ENCODE measurements around the gene TPD52L2. TPM values are rescaled to one million over a fixed set of nuclear protein-coding genes. Genes with fewer than 3 reads are reported as not detected.

The TPD52L2 gene
- total RNA-seq, 1 experiment from 2014 or later, result 105 TPM

DNA sequence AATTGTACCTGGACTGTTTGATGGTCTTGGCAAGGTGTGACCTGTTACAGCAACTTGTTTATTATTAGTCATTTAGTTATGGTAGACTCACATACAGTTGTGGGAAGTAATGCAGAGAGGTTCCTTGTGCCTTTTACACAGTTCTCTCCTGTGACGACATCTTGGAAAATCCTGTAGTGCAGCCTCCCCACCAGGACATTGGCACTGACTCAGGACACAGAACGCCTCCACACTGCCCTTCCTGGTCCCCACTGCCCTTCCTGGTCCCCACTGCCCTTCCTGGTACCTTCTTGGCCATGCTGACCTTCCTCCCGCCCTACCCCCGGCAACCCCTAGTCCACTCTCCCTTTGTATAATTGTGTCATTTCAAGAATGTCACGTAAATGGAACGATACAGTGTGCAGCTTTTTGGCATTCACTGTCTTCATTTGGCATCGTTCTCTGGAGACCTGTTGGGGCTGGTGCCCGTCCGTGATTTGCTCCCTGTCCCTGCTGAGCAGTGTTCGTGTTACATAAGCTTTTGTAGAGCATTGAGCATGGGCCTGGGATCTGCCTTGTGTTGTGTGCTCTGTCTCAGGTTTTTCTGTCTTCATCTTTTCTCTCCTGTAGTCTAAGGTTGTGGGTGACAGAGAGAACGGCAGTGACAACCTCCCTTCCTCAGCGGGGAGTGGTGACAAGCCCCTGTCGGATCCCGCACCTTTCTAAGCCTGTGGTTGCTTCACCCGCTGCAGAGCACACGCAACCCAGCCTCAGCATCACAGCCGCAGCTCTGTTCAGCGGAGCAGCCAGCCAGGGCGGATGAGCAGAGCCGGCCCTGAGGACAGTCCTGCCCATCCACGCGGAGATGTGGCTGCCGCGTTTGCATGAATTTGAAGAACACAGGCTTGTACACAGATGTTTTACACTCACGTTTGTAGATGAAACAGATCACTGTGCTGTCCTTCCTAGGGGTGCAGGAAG, 24.5 kb downstream of the TPD52L2 start:
- H3K27ac ChIP-seq, result no peak overlapping the region
- H3K27me3 ChIP-seq, result no peaks in the 10 kb centered on the region
- no peak for DNase-seq
- no peaks in the 10 kb centered on the region for H3K9me3 ChIP-seq (replicated peaks)
- H3K4me3 ChIP-seq, result no peak overlapping the region
- no peaks in the 10 kb centered on the region for H3K4me1 ChIP-seq
- peaks cover 37% of the 10 kb centered on the region for H3K36me3 ChIP-seq

DNA sequence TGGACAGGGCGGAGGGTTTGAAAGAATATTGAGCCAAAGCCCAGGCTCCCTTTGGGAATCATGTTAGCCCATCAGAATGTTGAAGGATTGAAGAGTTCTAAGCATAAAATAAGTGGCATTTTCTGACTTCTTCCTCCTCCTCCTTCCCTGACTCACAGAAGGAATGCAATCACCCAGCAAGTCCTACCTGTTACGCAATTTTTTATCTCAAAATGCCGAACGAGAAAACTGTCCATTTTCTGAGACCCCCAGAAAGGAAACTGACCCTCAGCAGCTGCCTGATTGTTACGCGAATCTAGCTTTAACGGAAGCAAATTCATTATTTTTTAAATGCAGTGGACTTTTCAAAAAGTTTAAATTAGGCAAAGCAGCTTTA, 25.1 kb downstream of the TPD52L2 start:
- Histone ChIP-seq H3K36me3 (peaks cover 37% of the 10 kb centered on the region), H3K9me3 (replicated peaks) (no peaks in the 10 kb centered on the region), H3K27ac (no peak overlapping the region), H3K4me3 (no peak overlapping the region), H3K27me3 (no peaks in the 10 kb centered on the region), H3K4me1 (no peaks in the 10 kb centered on the region)
- no peak for DNase-seq

DNA sequence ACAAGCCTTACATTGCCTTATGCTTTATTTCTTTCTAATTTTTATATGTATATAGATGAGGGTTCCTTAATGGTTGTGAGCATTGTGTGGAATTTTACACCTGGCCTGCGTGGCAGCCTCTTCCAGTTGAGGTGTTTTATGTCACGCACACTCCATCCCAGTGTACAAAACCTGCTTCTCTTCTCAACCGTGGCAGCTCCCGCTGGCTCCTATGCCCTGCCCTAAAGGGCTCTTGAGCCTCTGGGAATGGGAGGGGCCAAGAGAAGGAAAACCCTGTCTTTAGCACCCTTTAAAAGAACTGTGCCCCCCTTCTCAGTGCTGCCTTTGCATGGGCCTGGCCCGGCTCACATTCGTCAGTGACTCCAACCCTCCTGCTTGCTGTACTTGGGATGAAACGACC, 25.5 kb downstream of the TPD52L2 start:
- Histone ChIP-seq H3K36me3 (peaks cover 37% of the 10 kb centered on the region), H3K9me3 (replicated peaks) (no peaks in the 10 kb centered on the region), H3K27me3 (no peaks in the 10 kb centered on the region), H3K4me1 (no peaks in the 10 kb centered on the region), H3K27ac (no peak overlapping the region), H3K4me3 (no peak overlapping the region)
- no peak for DNase-seq

DNA sequence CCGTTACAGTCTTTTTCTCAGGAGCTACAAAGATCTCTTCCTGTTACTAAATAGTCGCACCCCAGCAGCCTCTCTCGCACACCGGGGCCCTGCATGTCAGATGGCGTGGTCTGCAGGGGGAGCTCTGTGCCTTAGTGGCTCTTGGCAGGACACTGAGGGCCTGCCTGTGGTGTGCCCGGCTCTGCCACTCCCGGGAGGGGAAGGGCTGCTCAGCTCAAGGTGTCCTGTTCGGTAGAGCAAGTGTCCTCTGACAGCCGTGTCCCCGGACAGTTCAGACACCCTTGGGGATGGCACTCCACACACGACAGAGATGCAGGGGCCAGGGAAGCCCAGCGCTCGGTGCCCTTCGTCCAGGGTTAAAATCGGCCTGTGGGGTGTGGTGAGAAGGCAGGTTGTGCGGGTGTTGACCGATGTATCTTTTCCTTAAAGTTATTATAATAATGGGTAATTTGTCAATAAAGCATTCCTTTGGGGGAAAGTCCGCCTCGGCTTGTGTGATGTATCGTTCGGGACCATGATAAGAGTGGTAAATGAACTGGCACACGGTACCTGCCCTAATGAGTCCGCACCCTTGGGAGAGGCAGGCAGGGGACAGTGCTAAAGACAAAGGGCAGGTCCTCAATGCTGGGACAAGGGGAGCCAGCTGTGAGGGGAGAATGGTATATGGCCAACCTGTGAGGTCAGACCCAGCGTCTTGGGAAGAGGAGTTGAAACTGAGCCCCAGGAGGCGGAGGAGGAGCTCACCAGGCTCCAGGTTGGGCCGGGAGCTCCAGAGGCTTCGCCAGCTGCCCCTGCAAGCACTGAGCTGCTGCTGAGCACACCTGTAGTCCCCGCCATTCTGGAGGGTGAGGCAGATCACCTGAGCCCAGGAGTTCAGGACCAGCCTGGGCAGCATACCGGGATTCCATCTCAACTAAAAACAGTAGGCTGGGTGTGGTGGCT, 26.3 kb downstream of the TPD52L2 start:
- no peak for DNase-seq
- H3K36me3 ChIP-seq, result peaks cover 33% of the 10 kb centered on the region
- no peaks in the 10 kb centered on the region for H3K27me3 ChIP-seq
- no peak overlapping the region for H3K4me3 ChIP-seq
- no peak overlapping the region for H3K27ac ChIP-seq
- no peaks in the 10 kb centered on the region for H3K4me1 ChIP-seq
- no peaks in the 10 kb centered on the region for H3K9me3 ChIP-seq (replicated peaks)

DNA sequence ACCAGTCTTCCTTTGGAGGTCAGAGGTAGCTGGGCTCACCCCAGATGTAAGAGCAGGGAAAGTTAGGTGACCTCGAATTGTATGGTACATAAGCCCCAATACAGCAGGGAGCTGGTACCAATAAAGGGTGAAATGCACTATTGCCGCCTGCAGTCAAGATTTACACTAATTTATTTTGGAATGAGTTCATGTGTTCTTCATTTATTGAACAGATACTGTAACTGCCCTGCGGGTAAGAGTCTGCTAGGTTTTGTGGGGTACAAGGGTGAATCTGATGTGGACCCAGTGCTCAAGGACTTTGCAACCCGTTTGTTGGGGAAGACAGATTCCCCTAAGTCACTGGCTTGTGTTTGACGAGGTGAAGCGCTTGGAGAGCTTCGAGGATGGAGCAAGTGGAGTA, 27.3 kb downstream of the TPD52L2 start:
- H3K4me1 ChIP-seq, result peaks cover 7% of the 10 kb centered on the region
- peaks cover 23% of the 10 kb centered on the region for H3K36me3 ChIP-seq
- DNase-seq, result no peak
- H3K27ac ChIP-seq, result no peak overlapping the region
- H3K4me3 ChIP-seq, result no peak overlapping the region
- no peaks in the 10 kb centered on the region for H3K27me3 ChIP-seq
- H3K9me3 ChIP-seq (replicated peaks), result no peaks in the 10 kb centered on the region

DNA sequence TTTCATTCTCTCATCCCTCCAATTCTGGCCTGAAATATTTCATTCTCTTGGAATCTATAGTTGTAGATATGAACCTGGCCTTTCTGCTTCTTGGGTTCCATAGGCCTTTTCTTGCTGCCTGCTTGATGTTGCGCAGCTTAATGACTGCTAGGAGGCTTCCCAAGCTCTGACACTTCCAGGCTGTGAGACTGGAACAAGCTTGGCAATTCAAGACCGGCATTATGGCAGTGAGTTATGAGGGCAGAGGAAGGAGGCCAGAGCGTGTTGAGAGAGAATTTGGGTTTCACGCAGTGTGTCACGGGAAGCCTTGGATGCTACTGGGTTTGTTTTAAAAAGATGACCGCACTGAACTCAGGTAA, 28.9 kb downstream of the TPD52L2 start:
- Histone ChIP-seq H3K9me3 (replicated peaks) (no peaks in the 10 kb centered on the region), H3K27me3 (no peaks in the 10 kb centered on the region), H3K4me3 (no peak overlapping the region), H3K4me1 (peaks cover 7% of the 10 kb centered on the region), H3K36me3 (peaks cover 14% of the 10 kb centered on the region), H3K27ac (no peak overlapping the region)
- no peak for DNase-seq

DNA sequence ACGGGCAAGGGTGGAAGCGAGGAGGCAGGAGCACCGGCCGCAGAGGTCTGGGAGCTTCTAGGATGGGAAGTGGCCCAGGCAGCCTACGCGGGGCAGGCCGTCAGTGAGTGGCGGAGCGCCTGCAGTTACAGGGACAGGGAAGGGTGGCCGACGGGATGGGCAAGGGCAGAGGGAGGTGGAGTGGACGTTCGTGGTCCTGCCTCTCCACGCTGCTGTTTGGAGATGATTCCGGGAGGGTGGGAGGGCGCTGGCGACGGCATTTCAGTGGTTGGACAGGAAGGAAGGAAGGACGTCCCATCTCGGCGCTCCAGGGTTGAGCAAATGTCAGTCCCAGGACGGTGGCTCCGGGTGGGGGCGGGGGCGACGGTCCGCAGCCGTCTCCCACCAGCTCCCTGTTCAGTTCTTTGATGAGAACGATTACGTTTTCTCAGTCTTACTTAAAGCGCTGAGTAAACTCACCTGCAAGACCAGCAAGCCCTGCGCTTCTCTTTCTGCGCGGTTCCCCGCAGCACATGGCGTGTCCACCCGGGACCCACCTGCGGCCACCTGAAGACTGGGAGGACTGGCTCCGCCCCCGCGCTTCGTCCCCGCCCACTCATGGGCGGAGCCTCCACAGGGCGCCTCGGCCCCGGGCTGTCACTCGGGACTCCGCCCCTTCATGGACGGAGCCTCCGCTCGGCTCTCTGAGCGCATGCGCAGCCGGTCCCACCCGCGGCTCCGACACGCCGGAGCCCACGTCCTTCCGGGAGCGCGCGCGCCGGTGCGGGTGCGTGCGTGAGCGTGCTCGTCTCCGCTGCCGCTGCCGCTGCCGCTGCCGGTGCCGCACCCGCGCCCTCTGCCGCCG, 29.5 kb downstream of the TPD52L2 start, which contains the start of gene DNAJC5:
Gene DNAJC5 (plus strand): TSS at position 769 of the 844 bp plus-strand sequence. CDS start 33,220 bp downstream, outside the sequence.
- no peaks in the 10 kb centered on the region for H3K27me3 ChIP-seq
- peaks cover 7% of the 10 kb centered on the region for H3K4me1 ChIP-seq
- H3K36me3 ChIP-seq, result peaks cover 10% of the 10 kb centered on the region
- no peaks in the 10 kb centered on the region for H3K9me3 ChIP-seq (replicated peaks)
- H3K4me3 ChIP-seq, result peak within 1 kb of the TSS; percentile 58
- peak; percentile 97 to 99 for DNase-seq
- peak within 1 kb of the TSS; percentile 55; the same call in 1 of the 2 replicates for H3K27ac ChIP-seq

DNA sequence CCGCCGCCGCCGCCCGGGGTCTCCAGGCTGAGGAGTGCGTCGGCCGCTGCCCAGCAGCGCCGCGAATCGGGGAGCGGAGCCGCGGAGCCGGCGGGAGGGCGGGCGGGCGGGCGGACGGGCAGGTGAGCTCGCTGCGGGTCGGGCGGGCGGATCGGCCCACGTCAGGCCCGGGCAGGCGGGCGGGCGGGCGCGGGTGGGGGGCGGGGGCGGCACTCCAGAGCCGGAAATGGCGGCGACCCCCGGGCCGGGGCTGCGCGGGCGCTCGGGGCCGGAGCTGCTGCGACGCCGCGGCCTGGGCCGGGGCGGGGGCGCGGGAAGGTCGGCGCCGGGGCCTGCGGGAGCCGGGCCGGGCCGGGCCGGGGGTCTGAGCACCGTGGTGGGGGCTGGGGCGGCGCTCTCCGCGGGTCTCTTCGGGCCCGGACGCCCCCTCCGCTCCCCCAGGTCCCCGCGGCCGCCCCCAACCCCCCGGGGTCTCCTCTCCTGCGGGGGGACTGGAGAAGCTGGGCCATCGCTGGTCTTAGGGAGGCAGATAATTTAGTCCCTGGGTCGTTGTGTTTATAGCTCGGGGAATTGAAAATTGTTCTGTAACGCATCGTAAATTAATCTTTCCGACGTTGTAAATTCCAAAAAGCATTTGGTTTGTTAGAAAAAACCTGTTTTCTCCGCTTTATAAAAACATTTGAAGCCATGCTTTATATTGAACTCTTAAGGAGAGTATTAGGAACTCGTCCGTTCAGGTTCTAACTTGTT, 30.3 kb downstream of the TPD52L2 start:
- Histone ChIP-seq H3K9me3 (replicated peaks) (no peaks in the 10 kb centered on the region), H3K36me3 (peaks cover 2% of the 10 kb centered on the region), H3K4me1 (peaks cover 7% of the 10 kb centered on the region), H3K27ac (peak overlapping the region; percentile 55; the same call in 1 of the 2 replicates), H3K27me3 (no peaks in the 10 kb centered on the region), H3K4me3 (peak overlapping the region; percentile 58)
- DNase-seq, result peak in 1 of 2 experiments; percentile 40

DNA sequence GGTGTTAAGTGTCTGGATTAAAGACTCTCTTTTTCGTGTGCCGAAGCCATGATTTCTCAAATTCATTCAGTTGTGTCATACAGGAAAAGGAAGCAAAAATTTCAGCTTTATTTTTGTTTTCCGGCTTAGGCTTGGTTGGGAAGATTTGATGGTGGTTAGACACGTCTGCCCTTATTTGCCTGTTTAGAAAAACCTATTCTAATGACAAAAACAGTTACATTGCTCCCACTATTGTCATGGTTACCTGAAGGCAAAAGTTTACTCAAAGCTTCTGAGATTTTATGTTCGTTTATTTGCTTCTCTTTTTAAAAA, 30.8 kb downstream of the TPD52L2 start:
- Histone ChIP-seq H3K27ac (peak overlapping the region; percentile 55), H3K4me1 (peaks cover 7% of the 10 kb centered on the region), H3K4me3 (peak overlapping the region; percentile 58), H3K27me3 (no peaks in the 10 kb centered on the region), H3K36me3 (no peaks in the 10 kb centered on the region), H3K9me3 (replicated peaks) (no peaks in the 10 kb centered on the region)
- no peak for DNase-seq

DNA sequence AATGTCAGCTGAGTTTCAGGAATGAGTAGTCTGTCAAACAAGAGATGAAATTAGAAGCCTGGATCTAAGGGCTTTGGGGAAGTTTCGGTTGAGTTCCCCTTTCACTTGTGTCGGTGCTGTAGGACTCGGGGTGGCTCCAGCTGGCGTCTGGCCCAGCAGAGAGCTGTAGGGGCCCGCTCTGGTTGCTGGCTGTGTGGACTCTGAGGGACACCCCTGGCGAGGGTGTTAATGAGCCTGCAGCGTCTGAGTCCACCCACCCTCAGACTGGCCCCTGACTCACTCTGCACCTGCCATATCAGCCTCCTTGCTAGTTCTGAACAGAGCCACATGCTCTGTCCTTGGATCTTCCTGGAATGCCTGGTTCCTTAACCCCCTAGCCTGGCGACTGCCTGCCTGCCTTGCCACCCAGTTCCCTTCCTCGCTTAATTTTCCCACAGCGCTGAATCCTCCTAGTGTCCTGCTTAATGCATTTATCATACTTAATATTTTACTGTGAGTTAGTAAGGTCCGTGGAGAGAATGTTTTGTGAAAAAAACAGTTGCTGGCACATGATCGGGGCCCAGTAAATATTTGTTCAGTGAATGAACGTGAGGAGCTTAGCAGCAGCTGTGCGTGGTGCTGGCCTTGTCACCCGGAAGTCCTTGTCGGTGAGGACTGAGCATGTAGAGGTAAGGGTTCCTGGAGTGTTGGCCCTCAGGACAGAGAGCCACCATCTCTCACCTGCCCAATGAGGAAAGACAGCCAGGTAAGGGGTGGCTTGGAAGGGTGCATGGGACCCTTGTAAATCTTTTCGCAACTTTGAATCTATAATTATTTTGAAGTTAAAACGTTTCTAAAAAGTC, 31.4 kb downstream of the TPD52L2 start:
- H3K9me3 ChIP-seq (replicated peaks), result no peaks in the 10 kb centered on the region
- H3K4me3 ChIP-seq, result peak overlapping the region; percentile 58
- no peaks in the 10 kb centered on the region for H3K36me3 ChIP-seq
- no peaks in the 10 kb centered on the region for H3K27me3 ChIP-seq
- peak overlapping the region; percentile 55 for H3K27ac ChIP-seq
- H3K4me1 ChIP-seq, result peaks cover 7% of the 10 kb centered on the region
- DNase-seq, result peak; percentile 86

DNA sequence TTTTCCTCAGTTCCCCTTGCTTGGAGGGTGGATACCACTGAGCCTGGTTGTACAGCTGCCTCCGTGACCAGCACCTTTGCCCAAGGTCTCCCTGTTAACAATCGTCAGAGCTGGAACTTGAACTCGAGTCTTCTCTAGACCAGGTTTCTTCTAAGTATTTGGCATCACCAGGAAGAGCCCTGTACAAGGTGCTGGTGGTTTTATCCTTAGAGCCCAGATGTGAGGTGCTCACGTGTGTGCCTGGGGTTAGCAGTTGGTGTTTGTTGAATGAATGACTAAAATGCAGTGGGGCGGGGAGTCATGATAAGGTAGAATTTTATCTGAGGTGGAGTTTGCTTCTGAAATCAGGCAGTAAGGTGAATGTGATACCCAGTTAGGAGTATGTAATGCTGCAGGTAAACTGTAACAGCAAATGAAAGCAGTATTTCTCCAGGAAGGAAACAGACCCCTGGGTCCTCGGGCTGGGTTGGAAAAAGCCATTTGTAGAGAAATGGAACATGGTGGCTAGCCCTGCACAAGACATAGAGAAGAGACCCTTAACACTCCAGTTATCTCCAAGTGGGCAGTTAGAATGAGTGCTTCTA, 33.0 kb downstream of the TPD52L2 start:
- no peak for DNase-seq

DNA sequence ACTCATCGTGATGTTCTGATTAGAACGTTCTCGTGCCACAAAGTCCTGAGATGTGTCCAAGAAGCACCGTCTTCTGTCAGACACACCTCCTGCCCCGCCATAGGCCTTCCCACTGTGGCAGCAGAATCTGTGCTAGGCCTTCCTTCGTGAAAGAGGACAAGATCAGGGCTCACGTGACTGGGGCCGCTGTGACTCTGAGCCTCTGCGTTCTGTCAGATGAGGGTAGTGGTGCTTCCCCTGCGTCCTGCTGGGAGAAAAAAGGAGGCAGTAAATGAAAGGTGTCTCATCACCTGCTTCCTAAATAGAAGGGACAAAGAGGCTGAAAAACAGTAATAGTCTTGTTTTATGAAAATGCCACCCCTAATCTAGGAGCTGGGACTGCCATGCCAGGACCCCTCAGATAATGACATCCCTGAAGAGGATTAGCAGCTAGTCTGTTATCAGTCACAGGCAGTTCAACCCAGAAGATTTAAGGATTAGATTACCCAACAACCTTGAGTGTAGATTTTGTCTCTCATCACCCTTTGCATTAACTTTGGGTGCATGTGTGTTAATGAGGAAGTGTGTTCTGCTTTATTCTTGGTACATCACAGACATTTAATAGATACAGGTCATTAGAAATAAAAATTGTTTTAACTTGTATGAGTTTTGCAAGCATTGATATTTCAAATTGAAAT, 34.0 kb downstream of the TPD52L2 start:
- Histone ChIP-seq H3K27me3 (no peaks in the 10 kb centered on the region), H3K4me3 (no peak overlapping the region), H3K9me3 (replicated peaks) (no peaks in the 10 kb centered on the region), H3K4me1 (peaks cover 20% of the 10 kb centered on the region), H3K27ac (no peak overlapping the region), H3K36me3 (no peaks in the 10 kb centered on the region)
- no peak for DNase-seq

More for the DNA sequence above, 33.0 kb downstream of the TPD52L2 start:
- peaks cover 10% of the 10 kb centered on the region for H3K4me1 ChIP-seq
- H3K36me3 ChIP-seq, result no peaks in the 10 kb centered on the region
- H3K4me3 ChIP-seq, result no peak overlapping the region
- no peaks in the 10 kb centered on the region for H3K27me3 ChIP-seq
- H3K27ac ChIP-seq, result no peak overlapping the region
- no peaks in the 10 kb centered on the region for H3K9me3 ChIP-seq (replicated peaks)

All from SJCRH30 (cell line).